ENCODE results near the gene PHACTR1.

- TF ChIP-seq, protein P1, sequence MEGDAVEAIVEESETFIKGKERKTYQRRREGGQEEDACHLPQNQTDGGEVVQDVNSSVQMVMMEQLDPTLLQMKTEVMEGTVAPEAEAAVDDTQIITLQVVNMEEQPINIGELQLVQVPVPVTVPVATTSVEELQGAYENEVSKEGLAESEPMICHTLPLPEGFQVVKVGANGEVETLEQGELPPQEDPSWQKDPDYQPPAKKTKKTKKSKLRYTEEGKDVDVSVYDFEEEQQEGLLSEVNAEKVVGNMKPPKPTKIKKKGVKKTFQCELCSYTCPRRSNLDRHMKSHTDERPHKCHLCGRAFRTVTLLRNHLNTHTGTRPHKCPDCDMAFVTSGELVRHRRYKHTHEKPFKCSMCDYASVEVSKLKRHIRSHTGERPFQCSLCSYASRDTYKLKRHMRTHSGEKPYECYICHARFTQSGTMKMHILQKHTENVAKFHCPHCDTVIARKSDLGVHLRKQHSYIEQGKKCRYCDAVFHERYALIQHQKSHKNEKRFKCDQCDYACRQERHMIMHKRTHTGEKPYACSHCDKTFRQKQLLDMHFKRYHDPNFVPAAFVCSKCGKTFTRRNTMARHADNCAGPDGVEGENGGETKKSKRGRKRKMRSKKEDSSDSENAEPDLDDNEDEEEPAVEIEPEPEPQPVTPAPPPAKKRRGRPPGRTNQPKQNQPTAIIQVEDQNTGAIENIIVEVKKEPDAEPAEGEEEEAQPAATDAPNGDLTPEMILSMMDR (IDR thresholded peaks at IDR 0.05) = no peak
- TF ChIP-seq POLR2A (IDR thresholded peaks at IDR 0.05) (no peak), EP300 (IDR thresholded peaks at IDR 0.05) (no peak)
Observed at GRCh38 chr6:13267142-13267651, 550.6 kb downstream of the PHACTR1 start.

Measured in stomach (tissue), 4 donors.